MCF 10A (cell line): ENCODE measurements around the gene DUSP11. TPM values are rescaled to one million over a fixed set of nuclear protein-coding genes. Genes with fewer than 3 reads are reported as not detected.

Experiments used
- BruUV-seq: library from RNA; stranded (reverse); fragments of 400-500 nt; replicated peaks from 2 replicates; lab custom pipeline; 2021; lab: Mats Ljungman, UMichigan
- CTCF ChIA-PET: fragments of 300-600 bp; sonication (Branson Sonifier 250); formaldehyde crosslinking; extraction: SDS; loops from one replicate; lab custom pipeline; 2021; ENCODE audit warnings: antibody characterized with exemption, inconsistent platforms; lab: Yijun Ruan, JAX
- POLR2A ChIA-PET: fragments of 300-600, 350-650 bp; sonication (Branson Sonifier 250); formaldehyde crosslinking; extraction: SDS; loops from one replicate; lab custom pipeline; 2020; ENCODE audit warnings: antibody characterized with exemption, inconsistent platforms; lab: Yijun Ruan, JAX
- DNase-seq: peaks from one replicate; pipeline ENCODE4 v3.0.0-alpha.2; 2018; ENCODE audit not compliant: unreplicated experiment
- H3K27ac Mint-ChIP-seq: one replicate; pipeline ENCODE4 v1.8.0; 2022; ENCODE audit warnings: mild to moderate bottlenecking, low read depth, mixed read lengths; ENCODE audit not compliant: unreplicated experiment
- H3K27me3 Mint-ChIP-seq: one replicate; pipeline ENCODE4 v1.8.0; 2022; ENCODE audit warnings: mixed read lengths; ENCODE audit not compliant: insufficient read depth, unreplicated experiment
- H3K36me3 Mint-ChIP-seq: one replicate; pipeline ENCODE4 v1.8.0; 2022; ENCODE audit warnings: mild to moderate bottlenecking, moderate library complexity, mixed read lengths; ENCODE audit not compliant: insufficient read depth, unreplicated experiment
- H3K4me1 Mint-ChIP-seq: one replicate; pipeline ENCODE4 v1.8.0; 2022; ENCODE audit warnings: mixed read lengths; ENCODE audit not compliant: insufficient read depth, unreplicated experiment
- H3K4me3 Mint-ChIP-seq: one replicate; pipeline ENCODE4 v1.8.0; 2022; ENCODE audit warnings: mild to moderate bottlenecking, moderate library complexity, mixed read lengths; ENCODE audit not compliant: unreplicated experiment
- H3K9me3 Mint-ChIP-seq: one replicate; pipeline ENCODE4 v1.8.0; 2022; ENCODE audit warnings: mixed read lengths; ENCODE audit not compliant: unreplicated experiment
- CTCF ChIP-seq: fragments of 200-600 bp; IDR thresholded peaks from one replicate; pipeline ENCODE4 v1.8.0; 2022; ENCODE audit warnings: antibody characterized with exemption, mild to moderate bottlenecking; ENCODE audit not compliant: unreplicated experiment
- intact Hi-C: fragments of 100-400 bp; cut with micrococcal nuclease; formaldehyde crosslinking; loops from 2 replicates; pipeline ENCODE4 v1.14.1; 2022
- total RNA-seq: library from RNA; stranded (reverse); gene quantifications from 2 replicates; pipeline ENCODE4 v1.2.3, GENCODE V29; 2022

Gene DUSP11
- total RNA-seq, 1 experiment from 2014 or later = 45.0 TPM

GRCh38 chr2:73739101-73739500 lies 40.8 kb downstream of the DUSP11 start:
- H3K36me3 Mint-ChIP-seq = peaks cover 25% of the 10 kb centered on the region
- ChIA-PET POLR2A (interaction anchor here (2.7 kb wide), 1 partner anchor 10 kb away, joined by 17 read pairs; no protein-coding TSS in a partner anchor), CTCF (no interaction called here)
- BruUV-seq = no TSS peak
- H3K9me3 Mint-ChIP-seq = no peaks in the 10 kb centered on the region
- no peak for DNase-seq
- no peak overlapping the region for H3K4me3 Mint-ChIP-seq
- no peaks in the 10 kb centered on the region for H3K27me3 Mint-ChIP-seq
- TF ChIP-seq CTCF = no peak
- peaks cover 11% of the 10 kb centered on the region for H3K4me1 Mint-ChIP-seq
- no peak overlapping the region for H3K27ac Mint-ChIP-seq
- intact Hi-C loops = no loop called here

GRCh38 chr2:73736855-73737779 lies 42.8 kb downstream of the DUSP11 start, which contains the start of gene TPRKB:
Gene TPRKB (minus strand): TSS chr2:73737345. CDS start chr2:73734569, 2,776 bp downstream.
- Mint-ChIP-seq H3K9me3 (no peaks in the 10 kb centered on the region), H3K27me3 (no peaks in the 10 kb centered on the region), H3K27ac (peak within 1 kb of the TSS; percentile 92), H3K4me3 (peak within 1 kb of the TSS; percentile 86), H3K4me1 (peaks cover 11% of the 10 kb centered on the region), H3K36me3 (peaks cover 41% of the 10 kb centered on the region)
- peak; percentile 98 for DNase-seq
- intact Hi-C loops = no loop called here
- ChIA-PET CTCF (interaction anchor here (0.6 to 1.5 kb wide), 4 partner anchors 9 to 447 kb away, joined by 3 to 5 read pairs (median 3); no protein-coding TSS in a partner anchor), POLR2A (interaction anchor here (0.6 to 2.7 kb wide), 34 partner anchors 10 to 1098 kb away, joined by 3 to 17 read pairs (median 4); partner anchors contain the start of genes C2orf81, CCT7, DUSP11 and INO80B)
- TF ChIP-seq CTCF = no peak
- no TSS peak for BruUV-seq

- Mint-ChIP-seq H3K27me3 (no peaks in the 10 kb centered on the region), H3K9me3 (no peaks in the 10 kb centered on the region), H3K4me1 (peaks cover 11% of the 10 kb centered on the region), H3K36me3 (peaks cover 48% of the 10 kb centered on the region), H3K27ac (peak overlapping the region; percentile 92), H3K4me3 (peak overlapping the region; percentile 86)
- DNase-seq = no peak
- BruUV-seq = TSS peak; percentile 50
- intact Hi-C loops = no loop called here
- ChIA-PET POLR2A (interaction anchor here (0.6 to 2.7 kb wide), 18 partner anchors 13 to 1099 kb away, joined by 3 to 17 read pairs (median 6); partner anchors contain the start of genes CCT7, DUSP11, INO80B and MOB1A), CTCF (interaction anchor here (0.6 kb wide), 1 partner anchor 274 kb away, joined by 3 read pairs; no protein-coding TSS in a partner anchor)
- no peak for TF ChIP-seq CTCF
Measured at GRCh38 chr2:73736378-73736777, 43.5 kb downstream of the DUSP11 start.

- no peaks in the 10 kb centered on the region for H3K9me3 Mint-ChIP-seq
- no peaks in the 10 kb centered on the region for H3K4me1 Mint-ChIP-seq
- POLR2A ChIA-PET = no interaction called here
- DNase-seq = no peak
- no peak overlapping the region for H3K27ac Mint-ChIP-seq
- no peaks in the 10 kb centered on the region for H3K27me3 Mint-ChIP-seq
- H3K4me3 Mint-ChIP-seq = no peak overlapping the region
- peaks cover 61% of the 10 kb centered on the region for H3K36me3 Mint-ChIP-seq
- no TSS peak for BruUV-seq
- TF ChIP-seq CTCF = no peak
- intact Hi-C loops = no loop called here
- CTCF ChIA-PET = interaction anchor here (0.6 to 1.0 kb wide), 3 partner anchors 35 to 483 kb away, joined by 3 read pairs; no protein-coding TSS in a partner anchor
Measured at GRCh38 chr2:73730810-73731209, 49.1 kb downstream of the DUSP11 start.
